Measurements from ENCODE around the gene TRAK1.

GRCh38 chr3:42202217-42202865, 111.2 kb downstream of the TRAK1 start:
- TF ChIP-seq CTCF (IDR thresholded peaks at IDR 0.05 in 8 of 11, conservative IDR thresholded peaks at IDR 0.05 in 3 of 11) (no peak), POLR2A (IDR thresholded peaks at IDR 0.05) (no peak), POLR2AphosphoS5 (IDR thresholded peaks at IDR 0.05) (no peak)
